ENCODE data around the gene CD40LG. TPM values are rescaled to one million over a fixed set of nuclear protein-coding genes. Genes with fewer than 3 reads are reported as not detected.

CD40LG gene
- total RNA-seq, 3 donors from 2014 or later = 0.22 to 0.43 (median 0.23) TPM

DNA sequence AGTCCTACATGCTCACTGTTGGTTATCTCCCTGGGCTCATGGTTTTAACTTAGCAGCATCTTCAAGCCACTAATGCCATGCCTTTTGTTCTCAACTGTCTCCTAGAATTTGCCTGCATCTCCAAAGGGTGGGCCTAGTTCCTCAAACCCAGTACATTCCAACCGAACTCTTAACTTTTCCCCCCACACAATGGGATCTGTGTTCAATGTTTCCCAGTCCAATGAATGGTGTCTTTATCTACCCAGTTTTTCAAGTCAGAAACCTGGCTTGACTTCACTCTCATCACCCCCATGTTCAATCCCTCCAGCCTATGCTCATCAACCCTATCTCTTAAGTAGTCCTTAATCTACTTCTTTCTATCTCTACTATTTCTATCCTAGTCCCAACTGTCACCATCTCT, 12.9 kb downstream of the CD40LG start:
- intact Hi-C loops (cut with DNase I, micrococcal nuclease) = no loop called here
- DNase-seq (no peak), ATAC-seq (no peak)
- H3K9me3 ChIP-seq = no peaks in the 10 kb centered on the region
- H3K4me1 ChIP-seq (ENCODE audit: low read depth) = no peaks in the 10 kb centered on the region
- H3K4me3 ChIP-seq = no peak overlapping the region
- TF ChIP-seq, protein P1, sequence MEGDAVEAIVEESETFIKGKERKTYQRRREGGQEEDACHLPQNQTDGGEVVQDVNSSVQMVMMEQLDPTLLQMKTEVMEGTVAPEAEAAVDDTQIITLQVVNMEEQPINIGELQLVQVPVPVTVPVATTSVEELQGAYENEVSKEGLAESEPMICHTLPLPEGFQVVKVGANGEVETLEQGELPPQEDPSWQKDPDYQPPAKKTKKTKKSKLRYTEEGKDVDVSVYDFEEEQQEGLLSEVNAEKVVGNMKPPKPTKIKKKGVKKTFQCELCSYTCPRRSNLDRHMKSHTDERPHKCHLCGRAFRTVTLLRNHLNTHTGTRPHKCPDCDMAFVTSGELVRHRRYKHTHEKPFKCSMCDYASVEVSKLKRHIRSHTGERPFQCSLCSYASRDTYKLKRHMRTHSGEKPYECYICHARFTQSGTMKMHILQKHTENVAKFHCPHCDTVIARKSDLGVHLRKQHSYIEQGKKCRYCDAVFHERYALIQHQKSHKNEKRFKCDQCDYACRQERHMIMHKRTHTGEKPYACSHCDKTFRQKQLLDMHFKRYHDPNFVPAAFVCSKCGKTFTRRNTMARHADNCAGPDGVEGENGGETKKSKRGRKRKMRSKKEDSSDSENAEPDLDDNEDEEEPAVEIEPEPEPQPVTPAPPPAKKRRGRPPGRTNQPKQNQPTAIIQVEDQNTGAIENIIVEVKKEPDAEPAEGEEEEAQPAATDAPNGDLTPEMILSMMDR (IDR thresholded peaks at IDR 0.05) = no peak
- no peaks in the 10 kb centered on the region for H3K36me3 ChIP-seq (ENCODE audit: low read depth)

DNA sequence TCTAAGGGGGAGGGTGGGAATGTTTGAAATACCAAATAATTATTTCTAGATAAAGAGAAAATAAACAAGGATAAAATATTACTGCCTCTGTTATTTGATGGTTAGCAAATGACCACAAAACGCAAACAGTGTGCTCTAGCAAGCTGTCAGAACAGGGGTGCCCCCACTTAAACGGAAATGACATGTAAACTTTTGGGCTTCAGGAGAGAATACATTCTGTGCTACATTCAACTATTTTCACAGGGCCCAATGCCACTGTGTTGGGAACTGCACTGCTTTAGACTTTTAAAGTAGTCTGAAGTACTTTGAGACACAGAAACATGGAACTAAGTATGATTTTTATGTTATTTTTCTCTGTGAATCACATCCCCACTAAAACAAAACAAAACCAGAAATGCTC, 14.1 kb downstream of the CD40LG start:
- Histone ChIP-seq H3K4me1 (ENCODE audit: low read depth) (no peaks in the 10 kb centered on the region), H3K36me3 (ENCODE audit: low read depth) (no peaks in the 10 kb centered on the region), H3K4me3 (no peak overlapping the region), H3K9me3 (no peaks in the 10 kb centered on the region)
- DNase-seq = no peak
- TF ChIP-seq, protein P1 (IDR thresholded peaks at IDR 0.05) = no peak
- peak; percentile 47 for ATAC-seq
- intact Hi-C loops (cut with DNase I, micrococcal nuclease) = no loop called here

DNA sequence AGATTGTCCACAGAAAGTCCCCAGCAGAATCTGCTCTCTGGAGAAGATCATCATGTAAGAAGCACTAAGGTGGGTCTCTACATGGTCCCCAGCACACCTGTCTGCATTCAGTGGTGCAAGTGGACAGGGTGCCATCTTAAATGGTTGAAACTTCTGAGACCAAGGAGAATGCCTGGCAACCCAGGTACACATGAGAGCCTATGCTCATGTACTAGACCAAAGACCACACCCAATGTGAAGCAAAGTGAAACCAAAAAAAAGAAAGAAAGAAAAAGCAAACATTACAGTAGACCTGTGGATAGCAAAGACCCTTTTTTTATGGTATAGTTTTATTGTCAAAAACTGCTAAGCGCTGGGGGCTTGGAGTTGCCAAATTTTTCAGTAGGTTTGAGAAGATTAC, 15.0 kb downstream of the CD40LG start:
- ATAC-seq (no peak), DNase-seq (no peak)
- intact Hi-C loops (cut with DNase I, micrococcal nuclease) = no loop called here
- Histone ChIP-seq H3K36me3 (ENCODE audit: low read depth) (no peaks in the 10 kb centered on the region), H3K4me1 (ENCODE audit: low read depth) (no peaks in the 10 kb centered on the region), H3K9me3 (no peaks in the 10 kb centered on the region), H3K4me3 (no peak overlapping the region)
- TF ChIP-seq, protein P1 (IDR thresholded peaks at IDR 0.05) = no peak

DNA sequence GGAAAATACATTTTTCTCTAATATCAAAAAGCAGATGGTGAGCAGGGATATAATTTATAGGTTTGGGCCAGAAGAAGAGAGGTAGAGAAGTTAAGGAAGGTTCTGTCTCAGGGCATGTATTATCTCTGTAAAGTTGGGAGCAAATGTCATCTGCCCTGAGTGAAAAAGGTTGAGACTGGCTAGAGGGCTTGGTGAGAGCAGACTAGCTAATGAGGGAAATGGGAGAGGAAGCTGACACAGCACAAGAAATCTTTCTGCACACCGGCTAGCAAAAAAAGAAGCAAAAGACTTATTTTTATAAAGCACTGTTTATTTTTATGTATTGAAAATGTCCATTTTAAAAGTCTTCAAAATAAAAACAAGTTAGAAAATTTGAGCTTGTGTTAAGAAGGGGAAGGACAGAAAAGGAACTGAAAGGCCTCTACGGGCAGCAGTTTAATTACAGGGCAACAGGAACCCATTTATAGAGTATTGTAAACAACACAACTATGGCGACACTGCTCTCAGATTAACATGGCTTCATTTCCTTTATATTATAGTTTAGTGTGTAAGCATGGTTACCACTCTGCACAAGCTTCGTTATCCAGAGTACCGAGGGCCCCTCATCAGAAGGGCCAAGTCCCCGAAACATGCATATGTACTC, 17.4 kb downstream of the CD40LG start:
- H3K36me3 ChIP-seq (ENCODE audit: low read depth) = no peaks in the 10 kb centered on the region
- DNase-seq (no peak), ATAC-seq (no peak)
- no peaks in the 10 kb centered on the region for H3K4me1 ChIP-seq (ENCODE audit: low read depth)
- intact Hi-C loops (cut with DNase I, micrococcal nuclease) = no loop called here
- H3K4me3 ChIP-seq = no peak overlapping the region
- TF ChIP-seq, protein P1 (IDR thresholded peaks at IDR 0.05) = no peak
- no peaks in the 10 kb centered on the region for H3K9me3 ChIP-seq

DNA sequence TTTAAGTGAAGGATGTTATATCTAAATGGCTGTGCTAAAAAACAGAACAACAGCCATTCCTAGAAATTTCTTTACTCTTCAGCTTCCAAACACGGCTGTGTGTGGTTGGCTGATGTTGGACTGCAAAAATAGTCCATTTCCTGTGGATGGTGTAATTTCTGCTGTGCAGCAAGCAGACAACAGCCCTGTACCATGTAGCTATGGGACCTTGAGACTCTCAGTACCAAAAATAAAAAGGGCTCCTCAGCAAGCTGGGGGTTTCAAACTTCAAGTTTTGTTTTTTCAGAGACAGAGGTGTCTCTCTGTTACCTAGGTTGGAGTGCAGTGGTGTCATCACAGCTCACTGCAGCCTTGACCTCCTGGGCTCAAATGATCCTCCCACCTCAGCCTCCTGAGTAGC, 18.1 kb downstream of the CD40LG start:
- DNase-seq (no peak), ATAC-seq (no peak)
- H3K4me1 ChIP-seq (ENCODE audit: low read depth) = no peaks in the 10 kb centered on the region
- TF ChIP-seq, protein P1 (IDR thresholded peaks at IDR 0.05) = no peak
- no peak overlapping the region for H3K4me3 ChIP-seq
- H3K36me3 ChIP-seq (ENCODE audit: low read depth) = no peaks in the 10 kb centered on the region
- intact Hi-C loops (cut with DNase I, micrococcal nuclease) = no loop called here
- H3K9me3 ChIP-seq = no peaks in the 10 kb centered on the region

All from mucosa of descending colon (tissue), 3 donors.